Thyroid gland (tissue), 4 donors: ENCODE measurements around the gene CRTAC1.

ENCODE experiments used
- POLR2A ChIP-seq, 2 donors: fragments of 450-650 bp; IDR thresholded peaks; one replicate each; pipeline ENCODE4 v1.6.1; 2017; ENCODE audit warnings: antibody characterized with exemption in 2 of 2, mild to moderate bottlenecking in 2 of 2, moderate library complexity in 1 of 2
- TF ChIP-seq, protein P1 (sequence below), 6 experiments: fragments of 200-600 bp in 3 of 6; fragments of 450-650 bp in 3 of 6; sonication (generic) in 3 of 6; IDR thresholded peaks; one replicate each; pipeline ENCODE4 v1.5.1; 2016 to 2019; ENCODE audit warnings: antibody characterized with exemption in 6 of 6, mild to moderate bottlenecking in 2 of 6, inconsistent platforms in 1 of 6, moderate library complexity in 1 of 6

- TF ChIP-seq, protein P1, sequence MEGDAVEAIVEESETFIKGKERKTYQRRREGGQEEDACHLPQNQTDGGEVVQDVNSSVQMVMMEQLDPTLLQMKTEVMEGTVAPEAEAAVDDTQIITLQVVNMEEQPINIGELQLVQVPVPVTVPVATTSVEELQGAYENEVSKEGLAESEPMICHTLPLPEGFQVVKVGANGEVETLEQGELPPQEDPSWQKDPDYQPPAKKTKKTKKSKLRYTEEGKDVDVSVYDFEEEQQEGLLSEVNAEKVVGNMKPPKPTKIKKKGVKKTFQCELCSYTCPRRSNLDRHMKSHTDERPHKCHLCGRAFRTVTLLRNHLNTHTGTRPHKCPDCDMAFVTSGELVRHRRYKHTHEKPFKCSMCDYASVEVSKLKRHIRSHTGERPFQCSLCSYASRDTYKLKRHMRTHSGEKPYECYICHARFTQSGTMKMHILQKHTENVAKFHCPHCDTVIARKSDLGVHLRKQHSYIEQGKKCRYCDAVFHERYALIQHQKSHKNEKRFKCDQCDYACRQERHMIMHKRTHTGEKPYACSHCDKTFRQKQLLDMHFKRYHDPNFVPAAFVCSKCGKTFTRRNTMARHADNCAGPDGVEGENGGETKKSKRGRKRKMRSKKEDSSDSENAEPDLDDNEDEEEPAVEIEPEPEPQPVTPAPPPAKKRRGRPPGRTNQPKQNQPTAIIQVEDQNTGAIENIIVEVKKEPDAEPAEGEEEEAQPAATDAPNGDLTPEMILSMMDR (IDR thresholded peaks at IDR 0.05) = no peak
- TF ChIP-seq POLR2A (IDR thresholded peaks at IDR 0.05) = no peak
These were observed 132.0 kb downstream of the CRTAC1 start for GRCh38 chr10:97898429-97898828.
